ENCODE results near the gene TTF1.
A peak's percentile ranks its signal among the peaks of the same experiment; 100 is the strongest.

TTF1 gene

DNA sequence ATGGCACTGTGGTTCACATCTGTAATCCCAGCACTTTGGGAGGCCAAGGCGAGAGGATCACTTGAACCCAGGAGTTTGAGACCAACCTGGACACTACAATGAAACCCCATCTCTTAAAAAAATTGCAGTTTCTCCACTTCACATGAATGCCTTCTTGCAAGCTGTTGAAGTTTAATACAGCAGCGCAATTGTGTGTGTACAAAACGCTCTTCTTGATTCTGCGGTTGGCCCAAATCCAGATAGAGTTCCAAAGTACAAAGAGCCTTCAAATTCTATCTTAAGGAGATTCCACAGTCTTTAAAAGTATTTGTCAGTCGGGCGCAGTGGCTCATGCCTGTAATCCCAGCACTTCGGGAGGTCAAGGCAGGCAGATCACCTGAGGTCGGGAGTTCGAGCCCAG lies 42.6 kb downstream of the TTF1 start:
- no peaks in the 10 kb centered on the region for H3K36me3 ChIP-seq (ENCODE audit: insufficient read depth, low read length)
- no peaks in the 10 kb centered on the region for H3K9me3 ChIP-seq (replicated peaks; ENCODE audit: low read length)
- no peak overlapping the region for H3K4me3 ChIP-seq (ENCODE audit: low read length)
- no peaks in the 10 kb centered on the region for H3K27me3 ChIP-seq (ENCODE audit: control insufficient read depth, insufficient read depth, low read length)
- H3K4me1 ChIP-seq (ENCODE audit: control insufficient read depth, insufficient read depth, low read length), result no peaks in the 10 kb centered on the region
- H3K9ac ChIP-seq (ENCODE audit: low read depth, low read length), result no peak overlapping the region
- H3K4me2 ChIP-seq (ENCODE audit: low read length), result no peak overlapping the region

DNA sequence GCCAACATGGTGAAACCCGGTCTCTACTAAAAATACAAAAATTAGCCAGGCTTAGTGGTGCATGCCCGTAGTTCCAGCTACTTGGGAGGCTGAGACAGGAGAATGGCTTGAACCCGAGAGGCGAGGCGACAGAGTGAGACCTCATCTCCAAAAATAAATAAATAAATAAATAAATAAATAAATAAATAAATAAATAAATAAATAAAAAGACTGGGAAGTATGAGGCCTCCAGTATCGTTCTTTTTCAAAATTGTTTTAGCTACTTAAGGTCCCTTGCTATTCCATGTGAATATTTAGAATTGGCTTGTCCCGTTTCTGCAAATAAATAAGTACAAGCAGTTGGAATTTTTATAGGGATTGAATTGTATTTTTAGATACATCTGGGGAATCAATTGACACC lies 48.9 kb downstream of the TTF1 start:
- no peak overlapping the region for H3K9ac ChIP-seq (ENCODE audit: low read depth, low read length)
- H3K9me3 ChIP-seq (replicated peaks; ENCODE audit: low read length), result no peaks in the 10 kb centered on the region
- H3K4me2 ChIP-seq (ENCODE audit: low read length), result no peak overlapping the region
- no peaks in the 10 kb centered on the region for H3K27me3 ChIP-seq (ENCODE audit: control insufficient read depth, insufficient read depth, low read length)
- H3K4me3 ChIP-seq (ENCODE audit: low read length), result no peak overlapping the region
- H3K36me3 ChIP-seq (ENCODE audit: insufficient read depth, low read length), result peaks cover 8% of the 10 kb centered on the region
- peaks cover 12% of the 10 kb centered on the region for H3K4me1 ChIP-seq (ENCODE audit: control insufficient read depth, insufficient read depth, low read length)

GRCh38 chr9:132356324-132356924 lies 50.2 kb downstream of the TTF1 start:
- peaks cover 23% of the 10 kb centered on the region for H3K4me1 ChIP-seq (ENCODE audit: control insufficient read depth, insufficient read depth, low read length)
- H3K36me3 ChIP-seq (ENCODE audit: insufficient read depth, low read length), result peaks cover 21% of the 10 kb centered on the region
- H3K4me2 ChIP-seq (ENCODE audit: low read length), result no peak overlapping the region
- H3K27me3 ChIP-seq (ENCODE audit: control insufficient read depth, insufficient read depth, low read length), result no peaks in the 10 kb centered on the region
- H3K9ac ChIP-seq (ENCODE audit: low read depth, low read length), result no peak overlapping the region
- no peak overlapping the region for H3K4me3 ChIP-seq (ENCODE audit: low read length)
- no peaks in the 10 kb centered on the region for H3K9me3 ChIP-seq (replicated peaks; ENCODE audit: low read length)

DNA sequence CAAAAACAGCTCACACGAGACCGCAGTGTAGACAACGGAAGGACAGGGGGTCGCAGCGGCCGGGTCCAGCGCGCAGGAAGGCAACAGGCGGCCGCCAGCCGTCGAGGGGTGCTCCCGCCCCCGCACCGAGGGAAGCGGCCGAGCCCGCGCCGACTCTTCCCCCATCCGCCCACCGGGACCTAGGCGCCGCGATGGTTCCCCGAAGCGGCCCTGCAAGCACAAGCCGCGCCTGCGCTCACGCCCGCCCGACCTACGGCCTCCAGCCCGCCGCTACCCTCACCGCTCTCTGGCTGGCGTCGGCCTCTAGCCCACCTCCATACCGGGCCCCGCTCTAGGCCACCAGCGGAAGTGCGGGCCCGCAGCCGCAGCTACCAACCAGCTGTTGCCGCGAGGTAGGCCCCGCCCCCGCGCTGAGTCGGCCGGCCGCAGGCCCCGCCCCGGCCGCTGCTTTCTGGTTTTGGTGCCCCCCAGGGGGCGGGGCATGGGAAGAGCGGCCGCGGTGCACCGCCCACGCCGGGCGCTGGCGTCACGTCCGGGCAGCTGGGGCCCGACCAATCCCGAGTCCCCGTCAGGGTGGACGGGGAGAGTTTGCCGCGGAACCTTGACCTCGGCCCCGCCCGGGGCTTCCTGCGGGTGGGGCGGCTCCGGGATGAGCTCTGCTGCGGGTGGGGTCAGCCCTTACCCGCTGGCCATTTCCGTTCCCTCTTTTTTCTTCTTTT lies 51.8 kb downstream of the TTF1 start, which contains the start of gene SETX:
TSS of gene SETX (minus strand) at position 350 of the 719 bp plus-strand sequence. CDS start 5,558 bp downstream, outside the sequence.
- H3K9me3 ChIP-seq (replicated peaks; ENCODE audit: low read length), result no peaks in the 10 kb centered on the region
- no peaks in the 10 kb centered on the region for H3K27me3 ChIP-seq (ENCODE audit: control insufficient read depth, insufficient read depth, low read length)
- H3K36me3 ChIP-seq (ENCODE audit: insufficient read depth, low read length), result peaks cover 37% of the 10 kb centered on the region
- peak within 1 kb of the TSS; percentile 89 for H3K4me2 ChIP-seq (ENCODE audit: low read length)
- peak within 1 kb of the TSS; percentile 100 for H3K4me3 ChIP-seq (ENCODE audit: low read length)
- H3K9ac ChIP-seq (ENCODE audit: low read depth, low read length), result peak within 1 kb of the TSS; percentile 99
- H3K4me1 ChIP-seq (ENCODE audit: control insufficient read depth, insufficient read depth, low read length), result peaks cover 26% of the 10 kb centered on the region

GRCh38 chr9:132351404-132352045 lies 55.1 kb downstream of the TTF1 start:
- no peaks in the 10 kb centered on the region for H3K27me3 ChIP-seq (ENCODE audit: control insufficient read depth, insufficient read depth, low read length)
- H3K9me3 ChIP-seq (replicated peaks; ENCODE audit: low read length), result no peaks in the 10 kb centered on the region
- peaks cover 60% of the 10 kb centered on the region for H3K36me3 ChIP-seq (ENCODE audit: insufficient read depth, low read length)
- H3K4me1 ChIP-seq (ENCODE audit: control insufficient read depth, insufficient read depth, low read length), result peaks cover 26% of the 10 kb centered on the region
- peak overlapping the region; percentile 47 for H3K4me3 ChIP-seq (ENCODE audit: low read length)
- H3K4me2 ChIP-seq (ENCODE audit: low read length), result peak overlapping the region; percentile 47
- no peak overlapping the region for H3K9ac ChIP-seq (ENCODE audit: low read depth, low read length)

GRCh38 chr9:132350861-132351315 lies 55.8 kb downstream of the TTF1 start:
- H3K36me3 ChIP-seq (ENCODE audit: insufficient read depth, low read length), result peaks cover 67% of the 10 kb centered on the region
- H3K9ac ChIP-seq (ENCODE audit: low read depth, low read length), result no peak overlapping the region
- peaks cover 26% of the 10 kb centered on the region for H3K4me1 ChIP-seq (ENCODE audit: control insufficient read depth, insufficient read depth, low read length)

DNA sequence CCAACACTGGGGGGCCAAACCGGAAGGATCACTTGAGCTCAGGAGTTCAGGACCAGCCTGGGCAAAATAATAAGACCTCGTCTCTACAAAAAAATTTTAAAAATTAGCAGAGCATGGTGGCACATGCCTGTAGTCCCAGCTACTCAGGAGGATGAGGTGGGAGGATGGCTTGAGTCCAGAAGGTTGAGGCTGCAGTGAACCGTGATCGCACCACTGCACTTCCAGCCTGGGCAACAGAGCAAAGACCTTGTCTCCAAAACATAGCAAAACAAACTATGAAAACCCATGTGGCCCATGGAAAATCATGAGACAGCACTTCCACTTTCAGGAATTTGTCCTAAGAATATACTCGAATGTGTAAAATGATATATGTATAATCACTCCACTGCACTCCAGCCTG lies 58.0 kb downstream of the TTF1 start:
- no peaks in the 10 kb centered on the region for H3K27me3 ChIP-seq (ENCODE audit: control insufficient read depth, insufficient read depth, low read length)
- no peak overlapping the region for H3K4me3 ChIP-seq (ENCODE audit: low read length)
- H3K4me2 ChIP-seq (ENCODE audit: low read length), result no peak overlapping the region
- H3K4me1 ChIP-seq (ENCODE audit: control insufficient read depth, insufficient read depth, low read length), result peaks cover 23% of the 10 kb centered on the region
- no peaks in the 10 kb centered on the region for H3K9me3 ChIP-seq (replicated peaks; ENCODE audit: low read length)
- no peak overlapping the region for H3K9ac ChIP-seq (ENCODE audit: low read depth, low read length)
- H3K36me3 ChIP-seq (ENCODE audit: insufficient read depth, low read length), result peaks cover 85% of the 10 kb centered on the region

More at GRCh38 chr9:132350861-132351315, 55.8 kb downstream of the TTF1 start:
- Histone ChIP-seq H3K4me3 (ENCODE audit: low read length) (no peak overlapping the region), H3K27me3 (ENCODE audit: control insufficient read depth, insufficient read depth, low read length) (no peaks in the 10 kb centered on the region), H3K4me2 (ENCODE audit: low read length) (peak overlapping the region; percentile 47), H3K9me3 (replicated peaks; ENCODE audit: low read length) (no peaks in the 10 kb centered on the region)

GRCh38 chr9:132346177-132346576 lies 60.5 kb downstream of the TTF1 start:
- no peaks in the 10 kb centered on the region for H3K27me3 ChIP-seq (ENCODE audit: control insufficient read depth, insufficient read depth, low read length)
- H3K9ac ChIP-seq (ENCODE audit: low read depth, low read length), result no peak overlapping the region
- H3K36me3 ChIP-seq (ENCODE audit: insufficient read depth, low read length), result peaks cover 84% of the 10 kb centered on the region
- H3K4me2 ChIP-seq (ENCODE audit: low read length), result no peak overlapping the region
- peaks cover under 1% of the 10 kb centered on the region for H3K4me1 ChIP-seq (ENCODE audit: control insufficient read depth, insufficient read depth, low read length)
- H3K4me3 ChIP-seq (ENCODE audit: low read length), result no peak overlapping the region
- no peaks in the 10 kb centered on the region for H3K9me3 ChIP-seq (replicated peaks; ENCODE audit: low read length)

- Histone ChIP-seq H3K9ac (ENCODE audit: low read depth, low read length) (no peak overlapping the region), H3K4me2 (ENCODE audit: low read length) (no peak overlapping the region), H3K27me3 (ENCODE audit: control insufficient read depth, insufficient read depth, low read length) (no peaks in the 10 kb centered on the region), H3K9me3 (replicated peaks; ENCODE audit: low read length) (no peaks in the 10 kb centered on the region), H3K4me1 (ENCODE audit: control insufficient read depth, insufficient read depth, low read length) (no peaks in the 10 kb centered on the region), H3K4me3 (ENCODE audit: low read length) (no peak overlapping the region), H3K36me3 (ENCODE audit: insufficient read depth, low read length) (peaks cover 80% of the 10 kb centered on the region)
Measured at GRCh38 chr9:132341177-132341840, 65.3 kb downstream of the TTF1 start.

DNA sequence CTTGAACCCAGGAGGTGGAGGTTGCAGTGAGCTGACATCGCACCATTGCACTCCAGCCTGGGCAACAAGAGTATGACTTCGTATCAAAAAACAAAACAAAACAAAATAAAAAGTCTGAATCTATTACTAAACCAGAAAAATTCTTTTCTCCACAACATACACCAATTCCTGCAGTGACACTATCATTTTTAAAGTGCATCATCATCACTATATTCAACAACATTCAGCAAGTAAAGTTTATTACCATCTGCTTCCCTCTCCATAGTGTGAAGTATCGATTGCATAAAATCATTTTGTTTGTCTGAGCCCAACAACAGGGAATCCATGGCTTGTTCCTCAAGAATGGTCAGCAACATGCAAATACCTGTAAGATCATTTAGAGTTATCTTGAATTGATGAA lies 72.3 kb downstream of the TTF1 start:
- H3K9me3 ChIP-seq (replicated peaks; ENCODE audit: low read length), result no peaks in the 10 kb centered on the region
- H3K27me3 ChIP-seq (ENCODE audit: control insufficient read depth, insufficient read depth, low read length), result no peaks in the 10 kb centered on the region
- H3K9ac ChIP-seq (ENCODE audit: low read depth, low read length), result no peak overlapping the region
- peaks cover 78% of the 10 kb centered on the region for H3K36me3 ChIP-seq (ENCODE audit: insufficient read depth, low read length)
- H3K4me2 ChIP-seq (ENCODE audit: low read length), result no peak overlapping the region
- H3K4me1 ChIP-seq (ENCODE audit: control insufficient read depth, insufficient read depth, low read length), result no peaks in the 10 kb centered on the region
- no peak overlapping the region for H3K4me3 ChIP-seq (ENCODE audit: low read length)

DNA sequence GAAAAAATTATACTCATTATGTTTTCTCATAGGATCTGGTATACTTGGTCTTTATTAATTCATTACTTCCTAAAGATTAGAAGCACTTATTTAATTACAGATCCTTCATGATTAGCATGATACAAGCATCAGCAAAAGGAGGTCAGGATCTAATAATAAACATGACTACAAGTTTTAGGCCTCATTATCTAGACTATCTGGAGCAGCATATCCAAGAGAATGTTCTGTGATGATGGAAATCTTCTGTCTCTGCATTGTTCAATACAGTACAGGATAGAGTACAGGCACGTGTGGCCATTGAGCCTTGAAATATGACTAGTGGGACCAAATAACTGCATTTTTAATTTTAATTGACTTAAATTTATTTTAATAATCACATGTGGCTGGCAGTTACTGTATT lies 73.1 kb downstream of the TTF1 start:
- peaks cover 84% of the 10 kb centered on the region for H3K36me3 ChIP-seq (ENCODE audit: insufficient read depth, low read length)
- no peaks in the 10 kb centered on the region for H3K9me3 ChIP-seq (replicated peaks; ENCODE audit: low read length)
- H3K4me2 ChIP-seq (ENCODE audit: low read length), result no peak overlapping the region
- H3K27me3 ChIP-seq (ENCODE audit: control insufficient read depth, insufficient read depth, low read length), result no peaks in the 10 kb centered on the region
- no peak overlapping the region for H3K4me3 ChIP-seq (ENCODE audit: low read length)
- no peak overlapping the region for H3K9ac ChIP-seq (ENCODE audit: low read depth, low read length)
- H3K4me1 ChIP-seq (ENCODE audit: control insufficient read depth, insufficient read depth, low read length), result no peaks in the 10 kb centered on the region

Data from skeletal muscle satellite cell (primary cell).